ENCODE measurements around the gene ZYG11B. TPM values are rescaled to one million over a fixed set of nuclear protein-coding genes. Genes with fewer than 3 reads are reported as not detected.

The ZYG11B gene
- total and polyA plus RNA-seq, 2 of the 13 experiments (the other 11 are each of a cell fraction or from before 2014, with no cell fraction given), result 6.9 to 17.9 TPM

DNA sequence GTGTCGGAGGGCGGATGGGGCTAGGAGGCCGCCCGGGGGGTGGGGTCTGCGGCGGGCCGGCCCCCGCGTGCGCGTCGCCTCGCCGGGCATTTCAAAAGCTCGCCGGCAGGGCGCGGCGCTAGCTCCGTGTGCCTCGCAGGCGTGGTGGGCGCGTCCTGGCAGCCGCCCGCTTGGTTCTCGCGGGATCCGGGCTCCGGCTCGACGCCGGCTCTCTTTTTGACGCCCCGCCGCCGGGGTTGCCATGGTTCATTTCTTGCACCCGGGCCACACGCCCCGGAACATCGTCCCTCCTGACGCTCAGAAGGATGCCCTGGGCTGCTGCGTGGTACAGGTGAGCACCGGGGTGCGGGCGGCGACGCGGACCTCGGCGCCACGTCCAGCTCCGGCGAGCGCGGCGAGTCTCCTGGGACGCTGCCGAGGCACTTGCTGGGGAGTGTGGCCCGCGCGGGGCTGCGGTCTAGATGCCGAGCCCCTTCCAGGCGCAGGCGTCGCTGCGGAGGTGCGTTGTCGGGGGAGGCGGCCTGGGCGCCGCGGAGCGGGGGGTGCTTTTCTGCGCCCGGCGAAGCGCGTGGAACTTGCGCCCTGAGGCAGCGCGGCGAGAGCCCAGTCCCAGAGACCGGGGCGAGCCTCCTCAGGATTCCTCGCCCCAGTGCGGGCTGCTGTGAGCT lies 116.5 kb downstream of the ZYG11B start, which contains the start of gene ZYG11A:
ZYG11A (plus strand) TSS at position 118 of the 668 bp plus-strand sequence; CDS start at position 242, 124 bp downstream.
- BruUV-seq (replicated peaks), result no TSS peak
- ATAC-seq (peak; percentile 96), DNase-seq (ENCODE audit: low spot score) (peak; percentile 14), FAIRE-seq (no peak)
- 88% methylated on average over 62 of the region's 88 CpGs for WGBS (ENCODE audit: low lambda C conversion rate)
- Histone ChIP-seq H3K9ac (ENCODE audit: insufficient read depth, low read depth, low read length) (no peak within 1 kb of the TSS), H2AFZ (ENCODE audit: low read length) (no peak within 1 kb of the TSS), H3K4me1 (ENCODE audit: insufficient read depth, low read length) (no peaks in the 10 kb centered on the region), H3K27me3 (ENCODE audit: control insufficient read depth in 1 of 2, insufficient read depth in 2 of 2, low read length in 2 of 2) (no peaks in the 10 kb centered on the region; a peak in 1 of 5 replicates), H3K36me3 (replicated peaks in 1 of 2; ENCODE audit: control insufficient read depth in 1 of 2, insufficient read depth in 2 of 2, low read length in 2 of 2) (no peaks in the 10 kb centered on the region), H3K4me3 (replicated peaks in 1 of 3; ENCODE audit: insufficient read depth in 1 of 3, low read depth in 2 of 3, low read length in 3 of 3) (peak within 1 kb of the TSS in 2 of 3 experiments; percentile 16 to 43; a peak in 3 of 6 replicates), H3K79me2 (ENCODE audit: insufficient read depth, low read length) (no peaks in the 10 kb centered on the region), H4K20me1 (ENCODE audit: insufficient read depth, low read length) (no peaks in the 10 kb centered on the region), H3K4me2 (ENCODE audit: low read depth, low read length) (peak within 1 kb of the TSS; percentile 47), H3K9me3 (ENCODE audit: low read length) (no peaks in the 10 kb centered on the region), H3K27ac (ENCODE audit: extremely low read length, insufficient read depth, low read length) (no peak within 1 kb of the TSS)
- POLR2A ChIA-PET, result interaction anchor here (1.6 kb wide), 1 partner anchor 10 kb away, joined by 5 read pairs; no protein-coding TSS in a partner anchor
- in situ Hi-C loops (cut with HindIII; ENCODE audit: extremely low pct_ligation_motif_present, low pct_unique_long_range_greater_than_20kb) (no loop called here), intact Hi-C loops (cut with micrococcal nuclease; ENCODE audit: unreplicated experiment) (no loop called here)
- CTCF ChIA-PET (ENCODE audit: low intra/inter-chr PET ratio, low total read pairs), result no interaction called here
- no peak for TF ChIP-seq CERS6 (CRISPR knock-in tag; IDR thresholded peaks at IDR 0.05)
- TF ChIP-seq FIP1L1 (IDR thresholded peaks at IDR 0.05; ENCODE audit: borderline replicate concordance, insufficient read depth, low read depth, low read length), result no peak
- TF ChIP-seq ZNF138 (CRISPR knock-in tag; IDR thresholded peaks at IDR 0.05; ENCODE audit: low read depth), result no peak
- TF ChIP-seq ZNF564 (CRISPR knock-in tag; IDR thresholded peaks at IDR 0.05), result 0 out of 2 replicates have a peak, but pooled peaks have one; percentile 64
- TF ChIP-seq HOXA3 (CRISPR knock-in tag; IDR thresholded peaks at IDR 0.05), result peak; percentile 59; the same call in 1 of the 2 replicates
- TF ChIP-seq ZBTB14 (CRISPR knock-in tag; IDR thresholded peaks at IDR 0.05), result 0 out of 2 replicates have a peak, but pooled peaks have one; percentile 21
- 0 out of 2 replicates have a peak, but pooled peaks have one; percentile 16 for TF ChIP-seq ZNF263 (CRISPR knock-in tag; IDR thresholded peaks at IDR 0.05)
- no peak for TF ChIP-seq E2F1 (CRISPR knock-in tag; IDR thresholded peaks at IDR 0.05)
- TF ChIP-seq ZNF850 (CRISPR knock-in tag; conservative IDR thresholded peaks at IDR 0.05), result no peak
- 0 out of 2 replicates have a peak, but pooled peaks have one; percentile 26 for TF ChIP-seq KLF12 (CRISPR knock-in tag; IDR thresholded peaks at IDR 0.05; ENCODE audit: borderline replicate concordance)
- TF ChIP-seq NKX3-1 (CRISPR knock-in tag; IDR thresholded peaks at IDR 0.05), result no peak
- TF ChIP-seq ZNF768 (CRISPR knock-in tag; IDR thresholded peaks at IDR 0.05), result peak; percentile 48; the same call in 1 of the 2 replicates
- TF ChIP-seq MXD4 (CRISPR knock-in tag; IDR thresholded peaks at IDR 0.05), result peak; percentile 43; the same call in 1 of the 2 replicates
- 0 out of 2 replicates have a peak, but pooled peaks have one; percentile 32 for TF ChIP-seq ZBTB33 (CRISPR knock-in tag; IDR thresholded peaks at IDR 0.05)
- TF ChIP-seq REPIN1 (CRISPR knock-in tag; IDR thresholded peaks at IDR 0.05; ENCODE audit: borderline replicate concordance, low read depth), result 0 out of 2 replicates have a peak, but pooled peaks have one; percentile 48
- 0 out of 2 replicates have a peak, but pooled peaks have one; percentile 40 for TF ChIP-seq IRX3 (CRISPR knock-in tag; IDR thresholded peaks at IDR 0.05; ENCODE audit: borderline replicate concordance, low read depth)
- TF ChIP-seq ZBTB7B (CRISPR knock-in tag; IDR thresholded peaks at IDR 0.05), result 0 out of 2 replicates have a peak, but pooled peaks have one; percentile 31
- TF ChIP-seq TBX2 (CRISPR knock-in tag; IDR thresholded peaks at IDR 0.05; ENCODE audit: borderline replicate concordance), result peak; percentile 25; the same call in 1 of the 2 replicates

Data from HepG2 (cell line).